Breast epithelium (tissue), 4 donors: ENCODE results near the gene PDGFA. TPM values are rescaled to one million over a fixed set of nuclear protein-coding genes. Genes with fewer than 3 reads are reported as not detected.

Experiments used
- DNase-seq, 2 donors: peaks; one replicate each; pipeline ENCODE4 v3.0.0-alpha.2; 2019; ENCODE audit warnings: low spot score in 2 of 2
- H3K27ac ChIP-seq, 2 donors: fragments of 200-600 bp; sonication (generic) in 1 of 2; one replicate each; pipeline ENCODE4 v1.5.1; 2016 to 2019; ENCODE audit warnings: mild to moderate bottlenecking in 1 of 2
- H3K27me3 ChIP-seq, 2 donors: fragments of 200-600 bp; sonication (generic) in 1 of 2; one replicate each; pipeline versions ENCODE4 v1.5.1 to v1.6.0; 2017 to 2019; ENCODE audit warnings: control low read depth in 1 of 2, mild to moderate bottlenecking in 1 of 2
- H3K36me3 ChIP-seq: fragments of 200-600 bp; one replicate; pipeline ENCODE4 v1.5.1; 2019
- H3K4me1 ChIP-seq, 2 donors: fragments of 200-600 bp; sonication (generic); one replicate each; pipeline ENCODE4 v1.5.1; 2016 to 2019; ENCODE audit warnings: control low read depth in 1 of 2
- H3K4me3 ChIP-seq, 3 donors: fragments of 200-600 bp; sonication (generic); 1 replicate in 2 of 3; 2 replicates in 1 of 3; pipeline ENCODE4 v1.5.1; 2016 to 2019; ENCODE audit warnings: mild to moderate bottlenecking in 3 of 3, moderate library complexity in 2 of 3
- H3K9me3 ChIP-seq, 2 donors: fragments of 200-600 bp; sonication (generic) in 1 of 2; one replicate each; pipeline ENCODE4 v1.5.1; 2016 to 2019; ENCODE audit warnings: control low read depth in 1 of 2
- CTCF ChIP-seq, 3 donors: fragments of 450-650 bp; IDR thresholded peaks; one replicate each; pipeline ENCODE4 v1.5.1; 2016 to 2017; ENCODE audit warnings: antibody characterized with exemption in 3 of 3, mild to moderate bottlenecking in 3 of 3, moderate library complexity in 3 of 3
- POLR2A ChIP-seq: fragments of 450-650 bp; IDR thresholded peaks from one replicate; pipeline ENCODE4 v1.6.1; 2016; ENCODE audit warnings: antibody characterized with exemption, mild to moderate bottlenecking, moderate library complexity
- POLR2AphosphoS5 ChIP-seq, 3 donors: sonication (generic); formaldehyde crosslinking; IDR thresholded peaks; one replicate each; pipeline ENCODE4 v1.6.1; 2017; ENCODE audit warnings: antibody characterized with exemption in 3 of 3
- intact Hi-C: fragments of 100-400 bp; cut with DNase I; formaldehyde crosslinking; loops from one replicate; pipeline ENCODE4 v1.15.1; 2023; ENCODE audit warnings: low total_unique reads
- total RNA-seq, 3 donors: library from RNA; depleted of rRNA; stranded (reverse); fragments of >200 nt; gene quantifications; one replicate each; pipeline ENCODE4 v1.1.0, GENCODE V29; 2016

PDGFA gene
- total RNA-seq, 3 donors from 2014 or later, result 19.8 to 33.4 (median 31.2) TPM

- intact Hi-C loops, result no loop called here
- Histone ChIP-seq H3K27ac (peak overlapping the region; percentile 67 to 87), H3K27me3 (no peaks in the 10 kb centered on the region), H3K36me3 (no peaks in the 10 kb centered on the region), H3K4me3 (peak overlapping the region in 1 of 3 donors; percentile 11), H3K4me1 (peaks cover 0 to 4% of the 10 kb centered on the region in 2 donors), H3K9me3 (peaks cover 6% of the 10 kb centered on the region in 2 donors)
- TF ChIP-seq CTCF (IDR thresholded peaks at IDR 0.05) (no peak), POLR2A (no peak), POLR2AphosphoS5 (IDR thresholded peaks at IDR 0.05) (peak in 1 of 3 donors; percentile 26)
- peak in 1 of 2 donors; percentile 89 for DNase-seq
Observed at GRCh38 chr7:471866-472639, 47.6 kb downstream of the PDGFA start.

- Histone ChIP-seq H3K4me3 (peak overlapping the region in 1 of 3 donors; percentile 11), H3K36me3 (no peaks in the 10 kb centered on the region), H3K4me1 (peaks cover 0 to 4% of the 10 kb centered on the region in 2 donors), H3K27ac (peak overlapping the region; percentile 67 to 87), H3K9me3 (peaks cover 6% of the 10 kb centered on the region in 2 donors), H3K27me3 (no peaks in the 10 kb centered on the region)
- DNase-seq, result no peak
- TF ChIP-seq POLR2AphosphoS5 (IDR thresholded peaks at IDR 0.05) (no peak), CTCF (IDR thresholded peaks at IDR 0.05) (no peak), POLR2A (no peak)
- intact Hi-C loops, result no loop called here
Observed at GRCh38 chr7:471191-471865, 48.3 kb downstream of the PDGFA start.

- Histone ChIP-seq H3K27ac (peak overlapping the region in 1 of 2 donors; percentile 69), H3K36me3 (no peaks in the 10 kb centered on the region), H3K9me3 (peaks cover 2 to 3% of the 10 kb centered on the region in 2 donors), H3K27me3 (no peaks in the 10 kb centered on the region), H3K4me3 (no peak overlapping the region), H3K4me1 (peaks cover 0 to 4% of the 10 kb centered on the region in 2 donors)
- intact Hi-C loops, result no loop called here
- DNase-seq, result peak; percentile 5 to 27
- TF ChIP-seq CTCF (IDR thresholded peaks at IDR 0.05) (no peak), POLR2A (no peak), POLR2AphosphoS5 (IDR thresholded peaks at IDR 0.05) (no peak)
Observed at GRCh38 chr7:469563-469961, 50.1 kb downstream of the PDGFA start.

GRCh38 chr7:468681-469562 lies 50.7 kb downstream of the PDGFA start:
- TF ChIP-seq CTCF (IDR thresholded peaks at IDR 0.05) (no peak), POLR2AphosphoS5 (IDR thresholded peaks at IDR 0.05) (no peak)
- Histone ChIP-seq H3K27ac (peak overlapping the region in 1 of 2 donors; percentile 69), H3K27me3 (no peaks in the 10 kb centered on the region), H3K4me1 (peaks cover 0 to 4% of the 10 kb centered on the region in 2 donors), H3K4me3 (no peak overlapping the region), H3K9me3 (no peaks in the 10 kb centered on the region), H3K36me3 (no peaks in the 10 kb centered on the region)
- DNase-seq, result peak in 1 of 2 donors; percentile 13
- intact Hi-C loops, result no loop called here
